H9 (cell line): Measurements from ENCODE around the gene MALRD1. TPM values are rescaled to one million over a fixed set of nuclear protein-coding genes. Genes with fewer than 3 reads are reported as not detected.

Experiments used
- DNase-seq: peaks from one replicate; pipeline ENCODE4 v3.0.0-alpha.2; 2017
- H2AFZ ChIP-seq: one replicate; pipeline ENCODE4 v1.6.1; 2013; ENCODE audit warnings: mild to moderate bottlenecking, low read length, control low read depth, moderate library complexity
- H2AK5ac ChIP-seq: 2 replicates; pipeline ENCODE4 v1.6.1; 2013; ENCODE audit warnings: low read length, control low read depth, mixed read lengths; ENCODE audit not compliant: insufficient read length
- H2BK120ac ChIP-seq: one replicate; pipeline ENCODE4 v1.6.1; 2013; ENCODE audit warnings: low read depth, mild to moderate bottlenecking, low read length, control low read depth, inconsistent platforms; ENCODE audit not compliant: poor library complexity, severe bottlenecking
- H2BK12ac ChIP-seq: 2 replicates; pipeline ENCODE4 v1.6.1; 2013; ENCODE audit warnings: low read length, control low read depth, mixed read lengths, low read depth; ENCODE audit not compliant: insufficient read length
- H2BK15ac ChIP-seq: 2 replicates; pipeline ENCODE4 v1.6.1; 2013; ENCODE audit warnings: low read depth, low read length, control low read depth
- H2BK20ac ChIP-seq: one replicate; pipeline ENCODE4 v1.6.1; 2013; ENCODE audit warnings: low read depth, mild to moderate bottlenecking, low read length, control low read depth, inconsistent platforms; ENCODE audit not compliant: poor library complexity, severe bottlenecking
- H2BK5ac ChIP-seq: 2 replicates; pipeline ENCODE4 v1.6.1; 2013; ENCODE audit warnings: low read length, control low read depth, mixed read lengths; ENCODE audit not compliant: insufficient read length
- H3K14ac ChIP-seq: 2 replicates; pipeline ENCODE4 v1.6.1; 2013; ENCODE audit warnings: low read length, control low read depth; ENCODE audit not compliant: insufficient read depth
- H3K18ac ChIP-seq: 2 replicates; pipeline ENCODE4 v1.6.1; 2013; ENCODE audit warnings: low read depth, mild to moderate bottlenecking, mixed read lengths, low read length, control low read depth; ENCODE audit not compliant: insufficient read length
- H3K23ac ChIP-seq: 2 replicates; pipeline ENCODE4 v1.6.1; 2013; ENCODE audit warnings: low read length, control low read depth, mixed read lengths, low read depth; ENCODE audit not compliant: insufficient read length
- H3K23me2 ChIP-seq: 2 replicates; pipeline ENCODE4 v1.6.1; 2013; ENCODE audit warnings: low read depth, mild to moderate bottlenecking, mixed read lengths, low read length, control low read depth; ENCODE audit not compliant: insufficient read length, poor library complexity, severe bottlenecking
- H3K27ac ChIP-seq: 2 replicates; pipeline ENCODE4 v1.5.1; 2013; ENCODE audit warnings: low read length, control low read depth, mixed read lengths, low read depth; ENCODE audit not compliant: insufficient read length
- H3K27me3 ChIP-seq: 2 replicates; pipeline ENCODE4 v1.6.1; 2013; ENCODE audit warnings: low read length, control low read depth, inconsistent platforms; ENCODE audit not compliant: insufficient read depth
- H3K4ac ChIP-seq: 2 replicates; pipeline ENCODE4 v1.6.1; 2013; ENCODE audit warnings: low read depth, mild to moderate bottlenecking, control low read depth, inconsistent platforms, low read length, moderate library complexity
- H3K4me1 ChIP-seq: 2 replicates; pipeline ENCODE4 v1.6.1; 2013; ENCODE audit warnings: low read length, control low read depth, inconsistent platforms; ENCODE audit not compliant: insufficient read depth
- H3K4me2 ChIP-seq: 2 replicates; pipeline ENCODE4 v1.6.1; 2013; ENCODE audit warnings: low read length, control low read depth, mixed read lengths; ENCODE audit not compliant: insufficient read length, insufficient read depth
- H3K56ac ChIP-seq: 2 replicates; pipeline ENCODE4 v1.6.1; 2013; ENCODE audit warnings: low read depth, mild to moderate bottlenecking, mixed read lengths, low read length, control low read depth; ENCODE audit not compliant: insufficient read length
- H3K79me1 ChIP-seq: 2 replicates; pipeline ENCODE4 v1.6.1; 2013; ENCODE audit warnings: low read depth, mild to moderate bottlenecking, moderate library complexity, low read length, control low read depth, inconsistent platforms; ENCODE audit not compliant: insufficient read depth, poor library complexity, severe bottlenecking
- H3K79me2 ChIP-seq: 2 replicates; pipeline ENCODE4 v1.6.1; 2013; ENCODE audit warnings: low read length, control low read depth, inconsistent platforms; ENCODE audit not compliant: insufficient read depth
- H3K9ac ChIP-seq: 2 replicates; pipeline ENCODE4 v1.6.1; 2013; ENCODE audit warnings: low read length, control low read depth, mixed read lengths; ENCODE audit not compliant: insufficient read length; ENCODE audit errors: extremely low read depth
- H3K9me3 ChIP-seq: one replicate; pipeline ENCODE4 v1.6.1; 2013; ENCODE audit warnings: low read depth, low read length, inconsistent platforms; ENCODE audit not compliant: control insufficient read depth
- H3T11ph ChIP-seq: one replicate; pipeline ENCODE4 v1.6.1; 2013; ENCODE audit warnings: mild to moderate bottlenecking, low read length, control low read depth, inconsistent platforms
- H4K20me1 ChIP-seq: one replicate; pipeline ENCODE4 v1.6.1; 2013; ENCODE audit not compliant: control insufficient read depth, insufficient read length, insufficient read depth
- H4K5ac ChIP-seq: 2 replicates; pipeline ENCODE4 v1.6.1; 2013; ENCODE audit warnings: low read depth, mild to moderate bottlenecking, mixed read lengths, low read length, control low read depth; ENCODE audit not compliant: insufficient read length
- H4K8ac ChIP-seq: replicated peaks from 2 replicates; pipeline ENCODE4 v1.6.1; 2013; ENCODE audit warnings: low read length, control low read depth, mixed read lengths, low read depth; ENCODE audit not compliant: insufficient read length
- H4K91ac ChIP-seq: 2 replicates; pipeline ENCODE4 v1.6.1; 2013; ENCODE audit warnings: low read depth, mild to moderate bottlenecking, moderate library complexity, mixed read lengths, low read length, control low read depth; ENCODE audit not compliant: insufficient read length
- H3K27ac Mint-ChIP-seq, 3 experiments: 2 replicates in 2 of 3; 3 replicates in 1 of 3; pipeline ENCODE4 v1.8.0; 2020 to 2021; ENCODE audit warnings: mixed read lengths in 3 of 3, mild to moderate bottlenecking in 1 of 3, moderate library complexity in 1 of 3
- H3K27me3 Mint-ChIP-seq: 2 replicates; pipeline ENCODE4 v1.8.0; 2021; ENCODE audit warnings: low read depth, mild to moderate bottlenecking, moderate library complexity, mixed read lengths
- H3K36me3 Mint-ChIP-seq, 3 experiments: 2 replicates in 2 of 3; 3 replicates in 1 of 3; pipeline ENCODE4 v1.8.0; 2020 to 2021; ENCODE audit warnings: low read depth in 3 of 3, mixed read lengths in 3 of 3; ENCODE audit not compliant: insufficient read depth in 1 of 3
- H3K4me1 Mint-ChIP-seq, 2 experiments: 2 replicates each; pipeline ENCODE4 v1.8.0; 2020; ENCODE audit warnings: mixed read lengths in 2 of 2
- H3K4me3 Mint-ChIP-seq, 2 experiments: 2 replicates in 1 of 2; 3 replicates in 1 of 2; pipeline ENCODE4 v1.8.0; 2020 to 2021; ENCODE audit warnings: mild to moderate bottlenecking in 2 of 2, mixed read lengths in 2 of 2, moderate library complexity in 1 of 2
- H3K9me3 Mint-ChIP-seq, 2 experiments: 2 replicates in 1 of 2; 3 replicates in 1 of 2; pipeline ENCODE4 v1.8.0; 2020; ENCODE audit warnings: mild to moderate bottlenecking in 2 of 2, mixed read lengths in 2 of 2, moderate library complexity in 1 of 2
- WGBS: extraction: QIAGEN DNeasy Blood & Tissue Kit; methylation state at CpG from one replicate; pipeline ENCODE4 v1.1.7; 2013; ENCODE audit warnings: missing lambda C conversion rate, low lambda C conversion rate, mixed read lengths; ENCODE audit not compliant: insufficient read length; ENCODE audit errors: extremely low coverage; 5-methylcytosine and 5-hydroxymethylcytosine counted together
- total RNA-seq: library from RNA; stranded (reverse); gene quantifications from 2 replicates; pipeline ENCODE4 v1.2.1, GENCODE V29; 2021
- TF ChIP-seq, protein P1 (sequence below): fragments of 200-600 bp; sonication (generic); conservative IDR thresholded peaks from 3 replicates; pipeline ENCODE4 v1.8.0; 2021; ENCODE audit warnings: antibody characterized with exemption, mild to moderate bottlenecking

Gene MALRD1
- total RNA-seq, 1 experiment from 2014 or later: 0.20 TPM

DNA sequence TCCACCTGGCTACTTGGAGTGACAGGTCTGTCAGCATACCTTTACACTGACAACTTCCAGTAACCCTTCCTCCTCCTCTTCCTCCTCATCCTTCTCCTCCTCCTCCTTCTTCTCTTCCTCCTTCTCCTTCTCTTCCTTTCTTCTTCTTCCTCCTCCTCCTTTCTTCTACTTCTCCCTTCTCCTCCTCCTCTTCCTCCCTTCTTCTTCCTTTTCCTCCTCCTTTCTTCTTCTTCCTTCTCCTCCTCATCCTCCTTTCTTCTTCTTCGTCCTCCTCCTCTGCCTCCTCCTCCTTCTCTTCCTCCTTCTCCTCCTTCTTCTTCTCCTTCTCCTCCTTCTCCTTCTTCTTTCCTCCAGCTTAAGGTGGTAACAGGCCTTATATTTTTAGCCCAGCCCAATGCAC is 658.3 kb downstream of the MALRD1 start:
- Histone ChIP-seq H3K4me2 (no peak overlapping the region), H3K79me1 (no peaks in the 10 kb centered on the region), H2BK5ac (no peak overlapping the region), H3K79me2 (no peaks in the 10 kb centered on the region), H4K91ac (no peak overlapping the region), H3K9ac (no peak overlapping the region), H4K20me1 (no peaks in the 10 kb centered on the region), H2BK20ac (no peak overlapping the region), H3K9me3 (no peaks in the 10 kb centered on the region), H2BK15ac (no peak overlapping the region), H3K27ac (no peak overlapping the region), H3K4ac (no peak overlapping the region), H4K5ac (no peak overlapping the region), H4K8ac (peak overlapping the region; percentile 88), H3K27me3 (no peaks in the 10 kb centered on the region; the same call in 1 of the 2 replicates), H3K23ac (no peak overlapping the region), H3K14ac (no peak overlapping the region), H2BK12ac (no peak overlapping the region), H3T11ph (no peak overlapping the region), H3K23me2 (no peaks in the 10 kb centered on the region), H2AFZ (no peak overlapping the region), H3K4me1 (no peaks in the 10 kb centered on the region), H3K56ac (no peak overlapping the region), H2BK120ac (no peak overlapping the region), H3K18ac (no peak overlapping the region), H2AK5ac (no peak overlapping the region)
- TF ChIP-seq, protein P1, sequence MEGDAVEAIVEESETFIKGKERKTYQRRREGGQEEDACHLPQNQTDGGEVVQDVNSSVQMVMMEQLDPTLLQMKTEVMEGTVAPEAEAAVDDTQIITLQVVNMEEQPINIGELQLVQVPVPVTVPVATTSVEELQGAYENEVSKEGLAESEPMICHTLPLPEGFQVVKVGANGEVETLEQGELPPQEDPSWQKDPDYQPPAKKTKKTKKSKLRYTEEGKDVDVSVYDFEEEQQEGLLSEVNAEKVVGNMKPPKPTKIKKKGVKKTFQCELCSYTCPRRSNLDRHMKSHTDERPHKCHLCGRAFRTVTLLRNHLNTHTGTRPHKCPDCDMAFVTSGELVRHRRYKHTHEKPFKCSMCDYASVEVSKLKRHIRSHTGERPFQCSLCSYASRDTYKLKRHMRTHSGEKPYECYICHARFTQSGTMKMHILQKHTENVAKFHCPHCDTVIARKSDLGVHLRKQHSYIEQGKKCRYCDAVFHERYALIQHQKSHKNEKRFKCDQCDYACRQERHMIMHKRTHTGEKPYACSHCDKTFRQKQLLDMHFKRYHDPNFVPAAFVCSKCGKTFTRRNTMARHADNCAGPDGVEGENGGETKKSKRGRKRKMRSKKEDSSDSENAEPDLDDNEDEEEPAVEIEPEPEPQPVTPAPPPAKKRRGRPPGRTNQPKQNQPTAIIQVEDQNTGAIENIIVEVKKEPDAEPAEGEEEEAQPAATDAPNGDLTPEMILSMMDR: no peak
- no peaks in the 10 kb centered on the region for H3K27me3 Mint-ChIP-seq
- WGBS: no CpG with 5 or more reads among the region's 1 CpG
- H3K4me3 Mint-ChIP-seq: no peak overlapping the region
- no peak for DNase-seq
- H3K4me1 Mint-ChIP-seq: peaks cover 0 to 2% of the 10 kb centered on the region in 2 experiments; a peak in 1 of 4 replicates
- H3K36me3 Mint-ChIP-seq: peaks cover 4 to 6% (median 6%) of the 10 kb centered on the region in 3 experiments; a peak in 6 of 7 replicates
- H3K27ac Mint-ChIP-seq: no peak overlapping the region
- peaks cover 6 to 7% of the 10 kb centered on the region in 2 experiments for H3K9me3 Mint-ChIP-seq
